Ishikawa (cell line): Measurements from ENCODE around the gene ARMC9.

ENCODE experiments used
- CEBPB ChIP-seq: IDR thresholded peaks from 2 replicates; pipeline ENCODE4 v1.6.1; 2012
- CREB1 ChIP-seq: IDR thresholded peaks from 2 replicates; pipeline ENCODE4 v1.6.1; 2012; ENCODE audit warnings: low read depth
- EGR1 ChIP-seq: IDR thresholded peaks from 2 replicates; pipeline ENCODE4 v1.6.1; 2012
- EP300 ChIP-seq: IDR thresholded peaks from 2 replicates; pipeline ENCODE4 v1.6.1; 2012; ENCODE audit warnings: borderline replicate concordance
- FOXM1 ChIP-seq: IDR thresholded peaks from 2 replicates; pipeline ENCODE4 v1.6.1; 2012; ENCODE audit warnings: low read depth, borderline replicate concordance
- MAX ChIP-seq: IDR thresholded peaks from 2 replicates; pipeline ENCODE4 v1.6.1; 2012
- NFIC ChIP-seq: IDR thresholded peaks from 2 replicates; pipeline ENCODE4 v1.6.1; 2012
- RAD21 ChIP-seq: IDR thresholded peaks from 2 replicates; pipeline ENCODE4 v1.6.1; 2012; ENCODE audit warnings: low read depth
- REST ChIP-seq: IDR thresholded peaks from 2 replicates; pipeline ENCODE4 v1.6.1; 2012; ENCODE audit warnings: low read depth, mild to moderate bottlenecking
- TAF1 ChIP-seq: IDR thresholded peaks from 2 replicates; pipeline ENCODE4 v1.6.1; 2012; ENCODE audit warnings: low read depth, mild to moderate bottlenecking
- TCF12 ChIP-seq: IDR thresholded peaks from 2 replicates; pipeline ENCODE4 v1.6.1; 2012; ENCODE audit warnings: low read depth
- TEAD4 ChIP-seq: IDR thresholded peaks from 2 replicates; pipeline ENCODE4 v1.6.1; 2012
- USF1 ChIP-seq: IDR thresholded peaks from 2 replicates; pipeline ENCODE4 v1.6.1; 2012
- YY1 ChIP-seq: IDR thresholded peaks from 2 replicates; pipeline ENCODE4 v1.6.1; 2012; ENCODE audit warnings: low read depth
- ZBTB7A ChIP-seq: IDR thresholded peaks from 2 replicates; pipeline ENCODE4 v1.6.1; 2012; ENCODE audit warnings: low read depth

ARMC9 gene

GRCh38 chr2:231213931-231214642 lies 15.7 kb downstream of the ARMC9 start:
- no peak for TF ChIP-seq EP300
- no peak for TF ChIP-seq RAD21
- no peak for TF ChIP-seq EGR1
- no peak for TF ChIP-seq NFIC
- TF ChIP-seq USF1, result no peak
- TF ChIP-seq CREB1, result no peak
- TF ChIP-seq TAF1, result no peak

GRCh38 chr2:231218366-231218765 lies 19.9 kb downstream of the ARMC9 start:
- no peak for TF ChIP-seq TEAD4
- no peak for TF ChIP-seq CREB1
- no peak for TF ChIP-seq ZBTB7A
- TF ChIP-seq EGR1, result no peak

GRCh38 chr2:231219289-231219688 lies 20.9 kb downstream of the ARMC9 start:
- no peak for TF ChIP-seq CEBPB
- no peak for TF ChIP-seq TEAD4
- TF ChIP-seq EGR1, result no peak
- no peak for TF ChIP-seq FOXM1
- TF ChIP-seq EP300, result no peak
- no peak for TF ChIP-seq TCF12
- TF ChIP-seq MAX, result no peak
- no peak for TF ChIP-seq USF1
- TF ChIP-seq RAD21, result no peak
- no peak for TF ChIP-seq REST
- no peak for TF ChIP-seq NFIC
- no peak for TF ChIP-seq TAF1
- TF ChIP-seq YY1, result no peak
- TF ChIP-seq ZBTB7A, result no peak
- TF ChIP-seq CREB1, result no peak

- no peak for TF ChIP-seq TAF1
- TF ChIP-seq ZBTB7A, result no peak
- no peak for TF ChIP-seq CEBPB
- no peak for TF ChIP-seq REST
- TF ChIP-seq FOXM1, result no peak
- no peak for TF ChIP-seq YY1
- no peak for TF ChIP-seq EGR1
- TF ChIP-seq NFIC, result no peak
- no peak for TF ChIP-seq TEAD4
- TF ChIP-seq RAD21, result no peak
- no peak for TF ChIP-seq EP300
- no peak for TF ChIP-seq MAX
- no peak for TF ChIP-seq TCF12
- TF ChIP-seq CREB1, result no peak
Measured at GRCh38 chr2:231221761-231222160, 23.3 kb downstream of the ARMC9 start.

GRCh38 chr2:231222318-231223000 lies 24.0 kb downstream of the ARMC9 start:
- TF ChIP-seq RAD21 (no peak), CEBPB (no peak), TCF12 (no peak), EP300 (no peak), NFIC (no peak), FOXM1 (no peak), REST (no peak), ZBTB7A (no peak), MAX (no peak), EGR1 (no peak), YY1 (no peak), USF1 (no peak), CREB1 (no peak), TEAD4 (no peak), TAF1 (no peak)
